H1 (cell line): ENCODE measurements around the gene RND3. TPM values are rescaled to one million over a fixed set of nuclear protein-coding genes. Genes with fewer than 3 reads are reported as not detected.

Experiments
- BACH1 ChIP-seq: IDR thresholded peaks from 2 replicates; pipeline ENCODE4 v1.6.1; 2012; ENCODE audit warnings: low read length, improper control_type of control experiment
- BCL11A ChIP-seq, 2 experiments: IDR thresholded peaks; one replicate each; pipeline ENCODE4 v1.6.1; 2011; ENCODE audit warnings: low read depth in 2 of 2, low read length in 2 of 2, mild to moderate bottlenecking in 2 of 2
- CHD2 ChIP-seq: IDR thresholded peaks from 2 replicates; pipeline ENCODE4 v1.6.1; 2012; ENCODE audit warnings: low read length, improper control_type of control experiment
- EGR1 ChIP-seq: IDR thresholded peaks from 2 replicates; pipeline ENCODE4 v1.6.1; 2011; ENCODE audit warnings: low read depth, low read length, borderline replicate concordance
- HDAC2 ChIP-seq, 2 experiments: fragments of 300-600 bp in 1 of 2; sonication (generic) in 1 of 2; IDR thresholded peaks; 2 replicates each; pipeline ENCODE4 v1.6.1; 2011 to 2012; ENCODE audit warnings: low read depth in 2 of 2, low read length in 2 of 2, mild to moderate bottlenecking in 2 of 2, moderate library complexity in 2 of 2, borderline replicate concordance in 1 of 2, inconsistent platforms in 1 of 2
- HDAC6 ChIP-seq: IDR thresholded peaks from one replicate; pipeline ENCODE4 v1.7.1; 2012; ENCODE audit warnings: low read depth, mild to moderate bottlenecking, inconsistent platforms, low read length, moderate library complexity
- JUN ChIP-seq: IDR thresholded peaks from 2 replicates; pipeline ENCODE4 v1.6.1; 2011; ENCODE audit warnings: low read depth, mild to moderate bottlenecking, improper control_type of control experiment, low read length
- KDM4A ChIP-seq: IDR thresholded peaks from one replicate; pipeline ENCODE4 v1.7.1; 2012; ENCODE audit warnings: low read depth, mild to moderate bottlenecking, moderate library complexity, low read length, inconsistent platforms; ENCODE audit not compliant: severe bottlenecking
- RBBP5 ChIP-seq: IDR thresholded peaks from 2 replicates; pipeline ENCODE4 v1.7.1; 2012; ENCODE audit warnings: low read depth, mild to moderate bottlenecking, inconsistent platforms, low read length, moderate library complexity, borderline replicate concordance
- SP2 ChIP-seq: IDR thresholded peaks from 2 replicates; pipeline ENCODE4 v1.6.1; 2012; ENCODE audit warnings: mild to moderate bottlenecking, low read length, inconsistent platforms
- polyA plus RNA-seq, 7 experiments: library from polyadenylated mRNA; depleted of rRNA in 3 of 7; stranded (reverse) in 5 of 7; unstranded in 2 of 7; fragments of >200 nt in 5 of 7; fragments of 200-250 nt in 2 of 7; gene quantifications; 1 replicate in 5 of 7; 2 replicates in 1 of 7; 4 replicates in 1 of 7; pipeline versions ENCODE4 v1.2.1 to v1.2.3, GENCODE V29; 2011 to 2013; ENCODE audit warnings: missing spikeins in 2 of 7, mixed read lengths in 2 of 7
- total RNA-seq: library from RNA; stranded (reverse); fragmentation: NEBNext Ultra II Directional; extraction: Animal tissue kit (Norgen Biotek cat#: 25700); gene quantifications from 2 replicates; pipeline ENCODE4 v1.2.1, GENCODE V29; 2021

RND3 gene
- total and polyA plus RNA-seq, 2 of the 8 experiments (the other 6 are each of a cell fraction or from before 2014, with no cell fraction given): 12.2 to 25.6 TPM

GRCh38 chr2:150486539-150487484 is 655 bp downstream of the RND3 start (continued):
- TF ChIP-seq BACH1: no peak
- peak; percentile 21 for TF ChIP-seq KDM4A
- TF ChIP-seq RBBP5: no peak
- no peak for TF ChIP-seq HDAC6
- no peak for TF ChIP-seq JUN
- no peak for TF ChIP-seq BCL11A (IDR thresholded peaks at IDR 0.05; ENCODE audit: low read depth in 2 of 2, low read length in 2 of 2)
- 0 out of 4 replicates have a peak, but pooled peaks of 1 of the 2 experiments have one; percentile 15 for TF ChIP-seq HDAC2 (IDR thresholded peaks at IDR 0.05; ENCODE audit: borderline replicate concordance in 1 of 2, low read depth in 2 of 2, low read length in 2 of 2)
- TF ChIP-seq EGR1: no peak
- no peak for TF ChIP-seq CHD2
- TF ChIP-seq SP2: no peak
